H1 (cell line): ENCODE measurements around the gene XPO6. TPM values are rescaled to one million over a fixed set of nuclear protein-coding genes. Genes with fewer than 3 reads are reported as not detected.

Experiments
- JUND ChIP-seq: IDR thresholded peaks from 2 replicates; pipeline ENCODE4 v1.6.1; 2011; ENCODE audit warnings: mild to moderate bottlenecking, improper control_type of control experiment, low read length
- RAD21 ChIP-seq, 2 experiments: IDR thresholded peaks in 1 of 2; conservative IDR thresholded peaks in 1 of 2; 2 replicates each; pipeline ENCODE4 v1.6.1; 2011; ENCODE audit warnings: low read depth in 2 of 2, low read length in 2 of 2, improper control_type of control experiment in 1 of 2, inconsistent platforms in 1 of 2, mild to moderate bottlenecking in 1 of 2, moderate library complexity in 1 of 2
- RBBP5 ChIP-seq: IDR thresholded peaks from 2 replicates; pipeline ENCODE4 v1.7.1; 2012; ENCODE audit warnings: low read depth, mild to moderate bottlenecking, inconsistent platforms, low read length, moderate library complexity, borderline replicate concordance
- RNF2 ChIP-seq: fragments of 200-900, 300-1000 bp; sonication (generic); IDR thresholded peaks from 2 replicates; pipeline ENCODE4 v1.7.1; 2016; ENCODE audit warnings: borderline replicate concordance, low read depth, mild to moderate bottlenecking, antibody characterized with exemption, low read length; ENCODE audit not compliant: poor library complexity, severe bottlenecking; ENCODE audit errors: missing control alignments
- SP1 ChIP-seq: IDR thresholded peaks from 2 replicates; pipeline ENCODE4 v1.6.1; 2011; ENCODE audit warnings: low read depth, low read length
- TAF1 ChIP-seq: IDR thresholded peaks from 2 replicates; pipeline ENCODE4 v1.6.1; 2011; ENCODE audit warnings: mild to moderate bottlenecking, low read depth, low read length
- polyA plus RNA-seq, 7 experiments: library from polyadenylated mRNA; depleted of rRNA in 3 of 7; stranded (reverse) in 5 of 7; unstranded in 2 of 7; fragments of >200 nt in 5 of 7; fragments of 200-250 nt in 2 of 7; gene quantifications; 1 replicate in 5 of 7; 2 replicates in 1 of 7; 4 replicates in 1 of 7; pipeline versions ENCODE4 v1.2.1 to v1.2.3, GENCODE V29; 2011 to 2013; ENCODE audit warnings: missing spikeins in 2 of 7, mixed read lengths in 2 of 7
- total RNA-seq: library from RNA; stranded (reverse); fragmentation: NEBNext Ultra II Directional; extraction: Animal tissue kit (Norgen Biotek cat#: 25700); gene quantifications from 2 replicates; pipeline ENCODE4 v1.2.1, GENCODE V29; 2021
- TF ChIP-seq, protein P1 (sequence below): fragments of 300-600 bp; sonication (generic); IDR thresholded peaks from 2 replicates; pipeline ENCODE4 v1.7.1; 2012; ENCODE audit warnings: low read length, moderate library complexity, mild to moderate bottlenecking, inconsistent platforms; ENCODE audit not compliant: insufficient replicate concordance
- TF ChIP-seq, protein P2 (sequence below), 3 experiments: IDR thresholded peaks; 1 replicate in 2 of 3; 2 replicates in 1 of 3; pipeline versions ENCODE4 v1.5.1 to v1.6.1; 2011; ENCODE audit warnings: low read length in 3 of 3, mild to moderate bottlenecking in 3 of 3, inconsistent platforms in 2 of 3, low read depth in 1 of 3, moderate library complexity in 1 of 3; ENCODE audit not compliant: insufficient read depth in 1 of 3; ENCODE audit errors: control extremely low read depth in 1 of 3

XPO6 gene
- total and polyA plus RNA-seq, 2 of the 8 experiments (the other 6 are each of a cell fraction or from before 2014, with no cell fraction given) = 152 to 254 TPM

DNA sequence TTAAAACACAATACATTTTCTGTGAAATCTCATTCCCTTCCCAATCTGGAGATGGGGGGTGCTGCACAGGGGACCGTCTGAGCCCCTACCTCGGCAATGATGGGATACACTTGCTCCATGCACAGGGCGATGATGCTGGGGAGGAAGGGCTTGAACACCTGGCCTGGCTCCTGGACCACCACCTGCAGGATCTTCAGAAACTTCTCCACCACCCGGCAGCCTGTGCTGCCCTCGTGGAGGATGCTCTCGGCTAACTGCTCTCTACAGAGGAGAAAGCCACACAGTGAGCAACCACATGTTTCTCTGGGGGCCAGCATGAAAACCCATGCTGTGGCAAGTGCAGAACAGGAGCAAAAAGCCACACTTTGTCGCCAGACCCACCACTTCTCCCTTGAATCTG lies 105.8 kb downstream of the XPO6 start (continued):
- TF ChIP-seq, protein P1, sequence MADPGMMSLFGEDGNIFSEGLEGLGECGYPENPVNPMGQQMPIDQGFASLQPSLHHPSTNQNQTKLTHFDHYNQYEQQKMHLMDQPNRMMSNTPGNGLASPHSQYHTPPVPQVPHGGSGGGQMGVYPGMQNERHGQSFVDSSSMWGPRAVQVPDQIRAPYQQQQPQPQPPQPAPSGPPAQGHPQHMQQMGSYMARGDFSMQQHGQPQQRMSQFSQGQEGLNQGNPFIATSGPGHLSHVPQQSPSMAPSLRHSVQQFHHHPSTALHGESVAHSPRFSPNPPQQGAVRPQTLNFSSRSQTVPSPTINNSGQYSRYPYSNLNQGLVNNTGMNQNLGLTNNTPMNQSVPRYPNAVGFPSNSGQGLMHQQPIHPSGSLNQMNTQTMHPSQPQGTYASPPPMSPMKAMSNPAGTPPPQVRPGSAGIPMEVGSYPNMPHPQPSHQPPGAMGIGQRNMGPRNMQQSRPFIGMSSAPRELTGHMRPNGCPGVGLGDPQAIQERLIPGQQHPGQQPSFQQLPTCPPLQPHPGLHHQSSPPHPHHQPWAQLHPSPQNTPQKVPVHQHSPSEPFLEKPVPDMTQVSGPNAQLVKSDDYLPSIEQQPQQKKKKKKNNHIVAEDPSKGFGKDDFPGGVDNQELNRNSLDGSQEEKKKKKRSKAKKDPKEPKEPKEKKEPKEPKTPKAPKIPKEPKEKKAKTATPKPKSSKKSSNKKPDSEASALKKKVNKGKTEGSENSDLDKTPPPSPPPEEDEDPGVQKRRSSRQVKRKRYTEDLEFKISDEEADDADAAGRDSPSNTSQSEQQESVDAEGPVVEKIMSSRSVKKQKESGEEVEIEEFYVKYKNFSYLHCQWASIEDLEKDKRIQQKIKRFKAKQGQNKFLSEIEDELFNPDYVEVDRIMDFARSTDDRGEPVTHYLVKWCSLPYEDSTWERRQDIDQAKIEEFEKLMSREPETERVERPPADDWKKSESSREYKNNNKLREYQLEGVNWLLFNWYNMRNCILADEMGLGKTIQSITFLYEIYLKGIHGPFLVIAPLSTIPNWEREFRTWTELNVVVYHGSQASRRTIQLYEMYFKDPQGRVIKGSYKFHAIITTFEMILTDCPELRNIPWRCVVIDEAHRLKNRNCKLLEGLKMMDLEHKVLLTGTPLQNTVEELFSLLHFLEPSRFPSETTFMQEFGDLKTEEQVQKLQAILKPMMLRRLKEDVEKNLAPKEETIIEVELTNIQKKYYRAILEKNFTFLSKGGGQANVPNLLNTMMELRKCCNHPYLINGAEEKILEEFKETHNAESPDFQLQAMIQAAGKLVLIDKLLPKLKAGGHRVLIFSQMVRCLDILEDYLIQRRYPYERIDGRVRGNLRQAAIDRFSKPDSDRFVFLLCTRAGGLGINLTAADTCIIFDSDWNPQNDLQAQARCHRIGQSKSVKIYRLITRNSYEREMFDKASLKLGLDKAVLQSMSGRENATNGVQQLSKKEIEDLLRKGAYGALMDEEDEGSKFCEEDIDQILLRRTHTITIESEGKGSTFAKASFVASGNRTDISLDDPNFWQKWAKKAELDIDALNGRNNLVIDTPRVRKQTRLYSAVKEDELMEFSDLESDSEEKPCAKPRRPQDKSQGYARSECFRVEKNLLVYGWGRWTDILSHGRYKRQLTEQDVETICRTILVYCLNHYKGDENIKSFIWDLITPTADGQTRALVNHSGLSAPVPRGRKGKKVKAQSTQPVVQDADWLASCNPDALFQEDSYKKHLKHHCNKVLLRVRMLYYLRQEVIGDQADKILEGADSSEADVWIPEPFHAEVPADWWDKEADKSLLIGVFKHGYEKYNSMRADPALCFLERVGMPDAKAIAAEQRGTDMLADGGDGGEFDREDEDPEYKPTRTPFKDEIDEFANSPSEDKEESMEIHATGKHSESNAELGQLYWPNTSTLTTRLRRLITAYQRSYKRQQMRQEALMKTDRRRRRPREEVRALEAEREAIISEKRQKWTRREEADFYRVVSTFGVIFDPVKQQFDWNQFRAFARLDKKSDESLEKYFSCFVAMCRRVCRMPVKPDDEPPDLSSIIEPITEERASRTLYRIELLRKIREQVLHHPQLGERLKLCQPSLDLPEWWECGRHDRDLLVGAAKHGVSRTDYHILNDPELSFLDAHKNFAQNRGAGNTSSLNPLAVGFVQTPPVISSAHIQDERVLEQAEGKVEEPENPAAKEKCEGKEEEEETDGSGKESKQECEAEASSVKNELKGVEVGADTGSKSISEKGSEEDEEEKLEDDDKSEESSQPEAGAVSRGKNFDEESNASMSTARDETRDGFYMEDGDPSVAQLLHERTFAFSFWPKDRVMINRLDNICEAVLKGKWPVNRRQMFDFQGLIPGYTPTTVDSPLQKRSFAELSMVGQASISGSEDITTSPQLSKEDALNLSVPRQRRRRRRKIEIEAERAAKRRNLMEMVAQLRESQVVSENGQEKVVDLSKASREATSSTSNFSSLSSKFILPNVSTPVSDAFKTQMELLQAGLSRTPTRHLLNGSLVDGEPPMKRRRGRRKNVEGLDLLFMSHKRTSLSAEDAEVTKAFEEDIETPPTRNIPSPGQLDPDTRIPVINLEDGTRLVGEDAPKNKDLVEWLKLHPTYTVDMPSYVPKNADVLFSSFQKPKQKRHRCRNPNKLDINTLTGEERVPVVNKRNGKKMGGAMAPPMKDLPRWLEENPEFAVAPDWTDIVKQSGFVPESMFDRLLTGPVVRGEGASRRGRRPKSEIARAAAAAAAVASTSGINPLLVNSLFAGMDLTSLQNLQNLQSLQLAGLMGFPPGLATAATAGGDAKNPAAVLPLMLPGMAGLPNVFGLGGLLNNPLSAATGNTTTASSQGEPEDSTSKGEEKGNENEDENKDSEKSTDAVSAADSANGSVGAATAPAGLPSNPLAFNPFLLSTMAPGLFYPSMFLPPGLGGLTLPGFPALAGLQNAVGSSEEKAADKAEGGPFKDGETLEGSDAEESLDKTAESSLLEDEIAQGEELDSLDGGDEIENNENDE = no peak
- TF ChIP-seq SP1 (no peak), RBBP5 (no peak), TAF1 (no peak), RAD21 (IDR thresholded peaks at IDR 0.05 in 1 of 2, conservative IDR thresholded peaks at IDR 0.05 in 1 of 2; ENCODE audit: low read depth in 2 of 2, low read length in 2 of 2) (no peak), RNF2 (no peak), JUND (no peak)
- TF ChIP-seq, protein P2, sequence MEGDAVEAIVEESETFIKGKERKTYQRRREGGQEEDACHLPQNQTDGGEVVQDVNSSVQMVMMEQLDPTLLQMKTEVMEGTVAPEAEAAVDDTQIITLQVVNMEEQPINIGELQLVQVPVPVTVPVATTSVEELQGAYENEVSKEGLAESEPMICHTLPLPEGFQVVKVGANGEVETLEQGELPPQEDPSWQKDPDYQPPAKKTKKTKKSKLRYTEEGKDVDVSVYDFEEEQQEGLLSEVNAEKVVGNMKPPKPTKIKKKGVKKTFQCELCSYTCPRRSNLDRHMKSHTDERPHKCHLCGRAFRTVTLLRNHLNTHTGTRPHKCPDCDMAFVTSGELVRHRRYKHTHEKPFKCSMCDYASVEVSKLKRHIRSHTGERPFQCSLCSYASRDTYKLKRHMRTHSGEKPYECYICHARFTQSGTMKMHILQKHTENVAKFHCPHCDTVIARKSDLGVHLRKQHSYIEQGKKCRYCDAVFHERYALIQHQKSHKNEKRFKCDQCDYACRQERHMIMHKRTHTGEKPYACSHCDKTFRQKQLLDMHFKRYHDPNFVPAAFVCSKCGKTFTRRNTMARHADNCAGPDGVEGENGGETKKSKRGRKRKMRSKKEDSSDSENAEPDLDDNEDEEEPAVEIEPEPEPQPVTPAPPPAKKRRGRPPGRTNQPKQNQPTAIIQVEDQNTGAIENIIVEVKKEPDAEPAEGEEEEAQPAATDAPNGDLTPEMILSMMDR (IDR thresholded peaks at IDR 0.05; ENCODE audit: control extremely low read depth in 1 of 3, insufficient read depth in 1 of 3, low read depth in 1 of 3, low read length in 3 of 3) = no peak
